Measurements from ENCODE around the gene TRABD. TPM values are rescaled to one million over a fixed set of nuclear protein-coding genes. Genes with fewer than 3 reads are reported as not detected.

TRABD gene, protein sequence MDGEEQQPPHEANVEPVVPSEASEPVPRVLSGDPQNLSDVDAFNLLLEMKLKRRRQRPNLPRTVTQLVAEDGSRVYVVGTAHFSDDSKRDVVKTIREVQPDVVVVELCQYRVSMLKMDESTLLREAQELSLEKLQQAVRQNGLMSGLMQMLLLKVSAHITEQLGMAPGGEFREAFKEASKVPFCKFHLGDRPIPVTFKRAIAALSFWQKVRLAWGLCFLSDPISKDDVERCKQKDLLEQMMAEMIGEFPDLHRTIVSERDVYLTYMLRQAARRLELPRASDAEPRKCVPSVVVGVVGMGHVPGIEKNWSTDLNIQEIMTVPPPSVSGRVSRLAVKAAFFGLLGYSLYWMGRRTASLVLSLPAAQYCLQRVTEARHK
- total RNA-seq (2022; extraction: Qiagen RNA extraction): 19.4 to 34.3 TPM (median 30.4 TPM) in 5 replicates

DNA sequence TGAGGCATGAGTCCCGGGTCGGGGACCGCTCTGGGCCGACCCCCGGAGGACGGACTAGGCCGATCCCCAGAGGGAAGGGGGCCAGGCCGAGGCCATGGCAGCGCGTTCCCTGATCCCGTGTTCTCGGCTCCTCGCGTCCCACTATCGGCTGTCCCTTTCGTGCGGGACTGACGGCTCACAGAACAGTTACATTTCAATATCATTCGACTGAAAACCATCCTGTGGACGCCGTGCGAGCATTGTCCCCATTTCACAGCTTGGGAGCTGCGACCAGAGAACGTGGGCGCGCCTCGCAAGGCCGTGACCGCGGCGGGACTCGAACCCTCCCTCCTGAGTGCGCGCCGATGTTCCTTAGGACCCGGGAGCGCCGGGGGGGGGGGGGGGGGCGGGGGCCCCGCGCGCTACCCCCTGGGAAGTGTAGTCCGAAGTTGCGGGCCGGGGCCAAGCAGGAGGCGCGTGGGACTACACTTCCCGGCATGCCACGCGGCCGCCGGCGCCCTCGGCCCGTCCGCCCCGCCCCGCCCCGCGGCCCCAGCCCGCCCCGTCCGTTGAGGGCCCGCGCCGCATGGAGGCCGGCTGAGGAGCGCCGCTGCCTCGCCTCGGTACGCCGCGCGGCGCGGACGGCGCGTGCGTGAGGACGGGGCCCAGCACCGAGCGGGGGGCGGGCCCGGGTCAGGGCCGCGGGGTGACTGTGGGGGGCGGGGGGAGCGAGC, at the start of gene TRABD:
Gene TRABD (plus strand): TSS at position 539 of the 713 bp plus-strand sequence. CDS start 7,148 bp downstream, outside the sequence.

GRCh38 chr22:50170453-50171318, 15.0 kb upstream of the TRABD start, which contains the start of gene PANX2:
Gene PANX2 (plus strand): TSS chr22:50170731. CDS start chr22:50170731, 0 bp downstream.

DNA sequence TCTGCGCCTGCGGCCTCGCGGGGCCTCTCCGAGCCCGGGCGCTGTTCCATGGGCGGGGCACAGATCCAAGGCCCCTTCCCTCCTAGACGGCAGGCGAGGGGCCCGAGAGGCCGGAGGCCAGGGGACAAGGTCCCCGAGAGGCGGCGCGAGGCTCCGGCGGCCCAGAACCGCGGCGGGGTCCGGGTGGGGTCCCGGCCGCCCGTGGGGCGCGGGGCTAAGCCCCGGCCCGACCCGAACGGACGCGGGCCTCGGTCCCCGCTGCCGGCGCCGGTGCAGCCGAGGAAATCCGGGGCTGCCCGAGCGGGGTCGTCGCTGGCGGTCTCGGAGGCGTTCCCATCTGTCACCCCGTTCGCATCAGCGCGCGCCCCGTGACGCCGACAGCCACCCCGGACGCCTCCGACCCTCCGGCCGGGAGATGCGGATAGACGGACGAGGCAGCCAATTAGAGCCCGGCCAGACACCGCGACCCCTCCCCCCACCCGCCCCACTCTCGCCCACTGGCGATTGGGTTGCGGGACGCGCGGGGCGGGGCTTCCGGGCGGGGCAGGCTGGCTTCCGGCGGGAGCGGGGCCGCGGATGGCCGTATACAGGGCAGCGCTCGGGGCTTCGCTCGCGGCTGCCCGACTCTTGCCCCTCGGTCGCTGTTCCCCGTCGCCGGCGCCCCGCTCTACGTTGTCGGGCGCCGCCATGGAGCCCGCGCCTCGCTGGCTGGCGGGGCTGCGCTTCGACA, 14.9 kb downstream of the TRABD start, which contains the start of gene SELENOO:
Gene SELENOO (plus strand): TSS at position 551 of the 730 bp plus-strand sequence. CDS start 26 bp downstream, at position 577.

DNA sequence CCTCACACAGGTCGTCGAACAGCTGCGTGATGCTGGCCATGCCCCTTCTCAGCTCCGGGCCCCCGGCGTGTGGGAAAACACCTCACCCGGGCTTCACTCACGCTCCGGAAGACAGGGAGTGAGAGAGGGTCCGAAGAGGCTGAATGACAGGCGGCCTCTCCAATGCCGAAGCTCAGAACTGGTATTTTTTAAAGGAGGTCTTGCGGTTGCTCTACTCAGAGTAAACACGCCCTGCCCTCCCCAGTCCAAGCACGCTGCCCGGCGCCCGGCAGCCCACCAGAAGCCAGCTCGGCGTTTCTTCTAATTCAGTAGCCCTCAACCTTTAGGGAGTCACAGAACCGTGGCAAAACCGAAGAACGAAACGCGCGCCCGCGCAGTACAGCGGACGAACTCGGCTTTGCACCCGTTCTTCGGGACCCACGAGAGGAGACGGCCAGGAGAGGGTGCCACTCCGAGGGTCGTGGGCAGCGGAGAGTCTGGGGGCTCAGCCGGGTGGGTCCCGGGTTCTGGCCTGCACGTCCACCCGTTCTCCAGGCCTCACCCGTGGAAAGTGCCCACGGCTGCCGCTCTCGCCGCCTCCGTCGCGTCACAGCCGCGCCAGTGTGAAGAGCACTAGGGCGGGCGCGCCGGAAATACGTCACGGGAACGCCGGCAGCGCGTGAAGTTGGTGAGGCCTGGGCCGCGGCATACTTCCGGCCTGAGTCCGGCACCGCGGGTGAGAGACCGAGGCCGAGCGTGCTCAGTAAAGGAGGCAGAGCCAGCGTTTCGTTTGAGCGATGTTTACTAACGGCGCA, 58.9 kb downstream of the TRABD start, which contains the start of gene TUBGCP6:
Gene TUBGCP6 (minus strand): TSS at position 604 of the 794 bp plus-strand sequence. CDS start 564 bp downstream, at position 40.

Other genes with a start within 250 kb of the TRABD start
- gene PIM3, start 225.1 kb upstream of the TRABD start, total RNA-seq (2022; extraction: Qiagen RNA extraction): 43.7 to 82.4 TPM (median 79.1 TPM) in 5 replicates
- 0.04 to 0.07 TPM (median 0.05 TPM) in 4 of 5 replicates, not detected in the other for gene IL17REL, start 173.1 kb upstream of the TRABD start, total RNA-seq (2022; extraction: Qiagen RNA extraction)
- not detected in 5 replicates for gene TTLL8, start 127.6 kb upstream of the TRABD start, total RNA-seq (2022; extraction: Qiagen RNA extraction)
- gene MLC1, start 100.5 kb upstream of the TRABD start, total RNA-seq (2022; extraction: Qiagen RNA extraction): 0.02 to 0.05 TPM (median 0.02 TPM) in 5 replicates
- 0.10 TPM in 1 of 5 replicates, not detected in the others for gene MOV10L1, start 95.9 kb upstream of the TRABD start, total RNA-seq (2022; extraction: Qiagen RNA extraction)
- gene PANX2, start 15.2 kb upstream of the TRABD start, total RNA-seq (2022; extraction: Qiagen RNA extraction): 4.7 to 6.5 TPM (median 5.9 TPM) in 5 replicates
- gene SELENOO, start 15.1 kb downstream of the TRABD start, total RNA-seq (2022; extraction: Qiagen RNA extraction): 11.4 to 19.2 TPM (median 17.8 TPM) in 5 replicates
- gene TUBGCP6, start 59.1 kb downstream of the TRABD start, total RNA-seq (2022; extraction: Qiagen RNA extraction): 5.1 to 11.6 TPM (median 9.8 TPM) in 5 replicates
- gene HDAC10, start 65.4 kb downstream of the TRABD start, total RNA-seq (2022; extraction: Qiagen RNA extraction): 5.0 to 12.0 TPM (median 9.8 TPM) in 5 replicates
- gene MAPK12, start 75.8 kb downstream of the TRABD start, total RNA-seq (2022; extraction: Qiagen RNA extraction): 16.4 to 26.6 TPM (median 22.3 TPM) in 5 replicates
- gene MAPK11, start 84.5 kb downstream of the TRABD start, total RNA-seq (2022; extraction: Qiagen RNA extraction): 5.0 to 7.8 TPM (median 6.3 TPM) in 5 replicates
- 75.7 to 126 TPM (median 115 TPM) in 5 replicates for gene PLXNB2, start 121.7 kb downstream of the TRABD start, total RNA-seq (2022; extraction: Qiagen RNA extraction)
- 1.6 to 3.2 TPM (median 2.9 TPM) in 5 replicates for gene DENND6B, start 141.1 kb downstream of the TRABD start, total RNA-seq (2022; extraction: Qiagen RNA extraction)
- gene PPP6R2, start 157.4 kb downstream of the TRABD start, total RNA-seq (2022; extraction: Qiagen RNA extraction): 7.6 to 14.5 TPM (median 12.0 TPM) in 5 replicates